Heart left ventricle (tissue), 16 donors: ENCODE data around the gene REEP3. TPM values are rescaled to one million over a fixed set of nuclear protein-coding genes. Genes with fewer than 3 reads are reported as not detected.

Experiments
- ATAC-seq, 4 donors: fragments of 200-7000 bp; cut with Tn5 transposase; one replicate each; pipeline ENCODE4 v1.9.1; 2020 to 2022; ENCODE audit warnings: moderate library complexity in 4 of 4, mild to moderate bottlenecking in 3 of 4, moderate number of reproducible peaks in 1 of 4
- DNase-seq, 5 donors: peaks; one replicate each; pipeline ENCODE4 v3.0.0-alpha.2; 2020
- H3K27ac ChIP-seq, 12 donors: fragments of 200-600 bp; sonication (generic) in 4 of 12; one replicate each; pipeline versions ENCODE4 v1.5.0 to v1.8.0; 2016 to 2022; ENCODE audit warnings: mild to moderate bottlenecking in 2 of 12
- H3K27me3 ChIP-seq, 9 donors: fragments of 200-600 bp; sonication (generic) in 2 of 9; one replicate each; pipeline versions ENCODE4 v1.5.1 to v1.8.0; 2016 to 2022; ENCODE audit warnings: mild to moderate bottlenecking in 3 of 9
- H3K36me3 ChIP-seq, 9 donors: fragments of 200-600 bp; sonication (generic) in 2 of 9; one replicate each; pipeline versions ENCODE4 v1.5.0 to v1.8.0; 2018 to 2022; ENCODE audit warnings: mild to moderate bottlenecking in 2 of 9
- H3K4me1 ChIP-seq, 12 donors: fragments of 200-600 bp; sonication (generic) in 4 of 12; one replicate each; pipeline versions ENCODE4 v1.5.0 to v1.8.0; 2016 to 2022; ENCODE audit warnings: mild to moderate bottlenecking in 3 of 12
- H3K4me3 ChIP-seq, 12 donors: fragments of 200-600 bp; sonication (generic) in 4 of 12; one replicate each; pipeline versions ENCODE4 v1.5.0 to v1.8.0; 2017 to 2022; ENCODE audit warnings: mild to moderate bottlenecking in 9 of 12, moderate library complexity in 4 of 12
- H3K9me3 ChIP-seq, 12 donors: fragments of 200-600 bp; sonication (generic) in 4 of 12; one replicate each; pipeline versions ENCODE4 v1.5.0 to v1.8.0; 2016 to 2022; ENCODE audit warnings: mild to moderate bottlenecking in 1 of 12
- CTCF ChIP-seq, 12 donors: fragments of 200-600 bp; sonication (generic) in 4 of 12; IDR thresholded peaks; one replicate each; pipeline versions ENCODE4 v1.5.0 to v1.8.0; 2018 to 2022; ENCODE audit warnings: antibody characterized with exemption in 12 of 12, mild to moderate bottlenecking in 5 of 12
- POLR2A ChIP-seq, 2 donors: fragments of 450-650 bp; IDR thresholded peaks; one replicate each; pipeline ENCODE4 v1.6.1; 2017; ENCODE audit warnings: antibody characterized with exemption in 2 of 2, mild to moderate bottlenecking in 2 of 2, moderate library complexity in 2 of 2
- WGBS, 4 donors: extraction: QIAGEN DNeasy Blood & Tissue Kit in 2 of 4; methylation state at CpG; one replicate each; pipeline versions ENCODE4 v1.1.5 to v1.1.7; 2013 to 2018; 5-methylcytosine and 5-hydroxymethylcytosine counted together
- intact Hi-C, 10 donors: fragments of 100-400 bp; cut with DNase I; formaldehyde crosslinking; loops; one replicate each; pipeline versions ENCODE4 v1.11.1 to v1.14.2; 2022
- polyA plus RNA-seq, 2 donors: library from polyadenylated mRNA; stranded (reverse); fragments of 200-250 nt; gene quantifications; one replicate each; pipeline ENCODE4 v1.2.3, GENCODE V29; 2013
- total RNA-seq, 9 donors: library from RNA; depleted of rRNA in 2 of 9; stranded (reverse); fragments of >200 nt in 2 of 9; fragmentation: NEBNext Ultra II Directional in 3 of 9; extraction: Animal tissue kit (Norgen Biotek cat#: 25700) in 3 of 9; gene quantifications; one replicate each; pipeline versions ENCODE4 v1.1.0 to v1.2.4, GENCODE V29; 2016 to 2023
- donor health status: ischemic (EF 13 %, LVEDD 7.1; RV severe dilation, severe dysfunction).
- donor health status: healthy with polysubstance abuse.
- donor health status: DM: no; HTN: yes; CAD: no.
- donor health status: DM: no; HTN: no; CAD: no.
- donor health status: ischemic (EF 25% LVEDD 6.9; RV normal size, moderate dysfunction).
- donor health status: ischemic (EF 25% LVEDD 5.7; RV mildly dilated, moderate dysfunction).
- donor health status: healthy.
- donor health status: DM: yes; HTN: yes; CAD: no.
- donor health status: ischemic (EF 35%, LVEDD 5.7; RV mildly dilated, moderate dysfunction).
- donor health status: nonischemic (EF 11% LVEDD 7.7; RV severe dilation, severe dysfunction).
- donor health status: DM: yes; HTN: yes; CAD: no.
- donor health status: PGD.
- donor health status: ischemic (EF 29% LVEDD 5.4; RV normal size, mild dysfunction).
- donor health status: nonischemic (EF 23%, LVEDD 6.1; RV moderate dilation, normal function).

The REEP3 gene
- total and polyA plus RNA-seq, 11 donors, result 9.1 to 48.2 (median 21.9) TPM

GRCh38 chr10:63543576-63543962, 22.4 kb downstream of the REEP3 start:
- WGBS, 4 donors, result 89 to 95% (median 94%) methylated on average over 7 of the region's 7 CpGs
- no peak overlapping the region for H3K27ac ChIP-seq
- no peaks in the 10 kb centered on the region for H3K36me3 ChIP-seq
- no peak for ATAC-seq
- H3K4me1 ChIP-seq, result peaks cover 0 to 47% (median 21%) of the 10 kb centered on the region in 12 donors
- intact Hi-C loops, result no loop called here
- no peaks in the 10 kb centered on the region for H3K27me3 ChIP-seq
- DNase-seq, result no peak
- H3K4me3 ChIP-seq, result no peak overlapping the region
- H3K9me3 ChIP-seq, result no peaks in the 10 kb centered on the region
- no peak for TF ChIP-seq POLR2A (IDR thresholded peaks at IDR 0.05)
- TF ChIP-seq CTCF (IDR thresholded peaks at IDR 0.05), result no peak

GRCh38 chr10:63544418-63544817, 23.2 kb downstream of the REEP3 start:
- no peak for ATAC-seq
- 10 to 27% (median 22%) methylated on average over 1 of the region's 1 CpG for WGBS, 4 donors
- intact Hi-C loops, result no loop called here

GRCh38 chr10:63547628-63548360, 26.6 kb downstream of the REEP3 start:
- Histone ChIP-seq H3K36me3 (no peaks in the 10 kb centered on the region), H3K27ac (peak overlapping the region in 1 of 12 donors; percentile 9), H3K4me3 (no peak overlapping the region), H3K9me3 (no peaks in the 10 kb centered on the region), H3K27me3 (no peaks in the 10 kb centered on the region), H3K4me1 (peaks cover 0 to 37% (median 18%) of the 10 kb centered on the region in 12 donors)
- DNase-seq (no peak), ATAC-seq (peak in 3 of 4 donors; percentile 69 to 90 (median 82))
- TF ChIP-seq POLR2A (IDR thresholded peaks at IDR 0.05) (no peak), CTCF (IDR thresholded peaks at IDR 0.05) (no peak)
- intact Hi-C loops, result no loop called here
- WGBS, 4 donors, result 53 to 64% (median 57%) methylated on average over 2 of the region's 2 CpGs

More at GRCh38 chr10:63544418-63544817, 23.2 kb downstream of the REEP3 start:
- Histone ChIP-seq H3K9me3 (no peaks in the 10 kb centered on the region), H3K4me1 (peaks cover 0 to 45% (median 25%) of the 10 kb centered on the region in 12 donors), H3K27me3 (no peaks in the 10 kb centered on the region), H3K27ac (peak overlapping the region in 1 of 12 donors; percentile 3), H3K36me3 (no peaks in the 10 kb centered on the region), H3K4me3 (no peak overlapping the region)
- no peak for DNase-seq
- TF ChIP-seq POLR2A (IDR thresholded peaks at IDR 0.05) (no peak), CTCF (IDR thresholded peaks at IDR 0.05) (no peak)

- TF ChIP-seq CTCF (IDR thresholded peaks at IDR 0.05) (no peak), POLR2A (IDR thresholded peaks at IDR 0.05) (no peak)
- no peaks in the 10 kb centered on the region for H3K36me3 ChIP-seq
- H3K27ac ChIP-seq, result no peak overlapping the region
- H3K4me1 ChIP-seq, result peaks cover 0 to 38% (median 19%) of the 10 kb centered on the region in 12 donors
- no peak overlapping the region for H3K4me3 ChIP-seq
- no peaks in the 10 kb centered on the region for H3K9me3 ChIP-seq
- intact Hi-C loops, result no loop called here
- H3K27me3 ChIP-seq, result no peaks in the 10 kb centered on the region
- ATAC-seq (no peak), DNase-seq (no peak)
Observed at GRCh38 chr10:63548860-63549259, 27.7 kb downstream of the REEP3 start.
